Tibial artery (tissue), 4 donors: Measurements from ENCODE around the gene EME1.
"Not testable (repeated sequence)": the region's sequence is repeated elsewhere in the genome, so short reads cannot be mapped to it uniquely, and the experiment has no call there.

Experiments
- DNase-seq, 2 donors: peaks; one replicate each; pipeline ENCODE4 v3.0.0-alpha.2; 2019
- H3K27ac ChIP-seq, 2 donors: fragments of 200-600 bp; sonication (generic) in 1 of 2; 1 replicate in 1 of 2; 2 replicates in 1 of 2; pipeline ENCODE4 v1.5.1; 2018 to 2019; ENCODE audit warnings: mild to moderate bottlenecking in 1 of 2
- H3K27me3 ChIP-seq, 2 donors: fragments of 200-600 bp; sonication (generic) in 1 of 2; one replicate each; pipeline versions ENCODE4 v1.5.1 to v1.6.0; 2016 to 2019
- H3K36me3 ChIP-seq, 3 donors: fragments of 200-600 bp; sonication (generic) in 2 of 3; one replicate each; pipeline ENCODE4 v1.5.1; 2016 to 2019; ENCODE audit warnings: mild to moderate bottlenecking in 2 of 3
- H3K4me1 ChIP-seq, 4 donors: fragments of 200-600 bp; sonication (generic) in 2 of 4; 1 replicate in 3 of 4; 2 replicates in 1 of 4; pipeline ENCODE4 v1.5.1; 2016 to 2019
- H3K4me3 ChIP-seq, 2 donors: fragments of 200-600 bp; sonication (generic) in 1 of 2; 1 replicate in 1 of 2; 2 replicates in 1 of 2; pipeline ENCODE4 v1.5.1; 2018 to 2019; ENCODE audit warnings: mild to moderate bottlenecking in 2 of 2
- H3K9me3 ChIP-seq, 3 donors: fragments of 200-600 bp; sonication (generic) in 1 of 3; one replicate each; pipeline ENCODE4 v1.5.1; 2016 to 2019
- CTCF ChIP-seq, 2 experiments: fragments of 200-600 bp in 1 of 2; fragments of 450-650 bp in 1 of 2; IDR thresholded peaks; one replicate each; pipeline ENCODE4 v1.5.1; 2017 to 2019; ENCODE audit warnings: antibody characterized with exemption in 2 of 2, mild to moderate bottlenecking in 1 of 2, moderate library complexity in 1 of 2
- intact Hi-C: fragments of 100-400 bp; cut with DNase I; formaldehyde crosslinking; loops from one replicate; pipeline ENCODE4 v1.15.0; 2023; ENCODE audit warnings: low total_unique reads

Gene EME1

GRCh38 chr17:50330151-50330775, 42.8 kb upstream of the EME1 start:
- H3K36me3 ChIP-seq = no peaks in the 10 kb centered on the region
- H3K27ac ChIP-seq = no peak overlapping the region
- TF ChIP-seq CTCF (IDR thresholded peaks at IDR 0.05) = no peak
- no peaks in the 10 kb centered on the region for H3K4me1 ChIP-seq
- no peaks in the 10 kb centered on the region for H3K9me3 ChIP-seq
- no peak for DNase-seq
- H3K27me3 ChIP-seq = no peaks in the 10 kb centered on the region
- no peak overlapping the region for H3K4me3 ChIP-seq
- intact Hi-C loops = no loop called here

GRCh38 chr17:50331085-50331791, 41.8 kb upstream of the EME1 start:
- Histone ChIP-seq H3K27me3 (peaks cover 0 to 3% of the 10 kb centered on the region in 2 donors), H3K4me1 (no peaks in the 10 kb centered on the region), H3K27ac (no peak overlapping the region), H3K9me3 (no peaks in the 10 kb centered on the region), H3K36me3 (no peaks in the 10 kb centered on the region), H3K4me3 (no peak overlapping the region)
- DNase-seq = peak in 1 of 2 donors; percentile 19
- no peak for TF ChIP-seq CTCF (IDR thresholded peaks at IDR 0.05)
- intact Hi-C loops = no loop called here

- no peak overlapping the region for H3K27ac ChIP-seq
- TF ChIP-seq CTCF (IDR thresholded peaks at IDR 0.05) = no peak
- intact Hi-C loops = no loop called here
- peaks cover 0 to 3% of the 10 kb centered on the region in 2 donors for H3K27me3 ChIP-seq
- no peaks in the 10 kb centered on the region for H3K36me3 ChIP-seq
- DNase-seq = no peak
- H3K9me3 ChIP-seq = no peaks in the 10 kb centered on the region
- no peak overlapping the region for H3K4me3 ChIP-seq
- no peaks in the 10 kb centered on the region for H3K4me1 ChIP-seq
These were observed 40.8 kb upstream of the EME1 start for GRCh38 chr17:50332196-50332595.

GRCh38 chr17:50333291-50334057, 39.6 kb upstream of the EME1 start:
- H3K9me3 ChIP-seq, H3K27me3 ChIP-seq, H3K27ac ChIP-seq, intact Hi-C loops, H3K36me3 ChIP-seq, H3K4me1 ChIP-seq, H3K4me3 ChIP-seq, DNase-seq: not testable (repeated sequence)

GRCh38 chr17:50337956-50338355, 35.1 kb upstream of the EME1 start:
- H3K27ac ChIP-seq = no peak overlapping the region
- peaks cover 0 to 7% (median 5%) of the 10 kb centered on the region in 3 donors for H3K9me3 ChIP-seq
- no peak for TF ChIP-seq CTCF (IDR thresholded peaks at IDR 0.05)
- no peaks in the 10 kb centered on the region for H3K36me3 ChIP-seq
- H3K4me1 ChIP-seq = no peaks in the 10 kb centered on the region
- DNase-seq = no peak
- intact Hi-C loops = loop anchor here (2.0 kb wide), 1 partner anchor 61 kb away; no protein-coding TSS in a partner anchor
- H3K27me3 ChIP-seq = peaks cover 0 to 3% of the 10 kb centered on the region in 2 donors
- H3K4me3 ChIP-seq = no peak overlapping the region

- no peak for DNase-seq
- no peak for TF ChIP-seq CTCF (IDR thresholded peaks at IDR 0.05)
- peaks cover 0 to 7% (median 5%) of the 10 kb centered on the region in 3 donors for H3K9me3 ChIP-seq
- no peaks in the 10 kb centered on the region for H3K4me1 ChIP-seq
- peaks cover 0 to 3% of the 10 kb centered on the region in 2 donors for H3K27me3 ChIP-seq
- intact Hi-C loops = no loop called here
- H3K4me3 ChIP-seq = no peak overlapping the region
- H3K27ac ChIP-seq = no peak overlapping the region
- H3K36me3 ChIP-seq = no peaks in the 10 kb centered on the region
These were observed 34.4 kb upstream of the EME1 start for GRCh38 chr17:50338645-50339044.
